OCI-LY1 (cell line): ENCODE data around the gene AR.

Experiments used
- H2AFZ ChIP-seq: fragments of 200-600 bp; sonication (generic), shearing (Covaris generic); 2 replicates; pipeline ENCODE4 v1.6.0; 2014; ENCODE audit warnings: antibody characterized with exemption, mild to moderate bottlenecking, low read length
- H3F3A ChIP-seq: fragments of 200-600 bp; sonication (generic), shearing (Covaris generic); 2 replicates; pipeline ENCODE4 v1.6.0; 2014; ENCODE audit warnings: mild to moderate bottlenecking, antibody characterized with exemption, low read length, moderate library complexity; ENCODE audit not compliant: insufficient read depth
- H3K27ac ChIP-seq: fragments of 200-600 bp; sonication (generic); 2 replicates; pipeline ENCODE4 v1.5.1; 2014; ENCODE audit warnings: low read length, mixed run types, mild to moderate bottlenecking, low read depth; ENCODE audit not compliant: poor library complexity, severe bottlenecking
- H3K27me3 ChIP-seq: fragments of 200-600 bp; sonication (generic); 2 replicates; pipeline ENCODE4 v1.6.0; 2014; ENCODE audit warnings: antibody characterized with exemption, mild to moderate bottlenecking, low read length, moderate library complexity; ENCODE audit not compliant: insufficient read depth
- H3K36me3 ChIP-seq: fragments of 200-600 bp; sonication (generic); 2 replicates; pipeline ENCODE4 v1.6.1; 2014; ENCODE audit warnings: mild to moderate bottlenecking, antibody characterized with exemption, low read length, moderate library complexity, mixed read lengths; ENCODE audit not compliant: insufficient read depth
- H3K4me1 ChIP-seq: fragments of 200-600 bp; sonication (generic); 2 replicates; pipeline ENCODE4 v1.5.1; 2014; ENCODE audit warnings: mild to moderate bottlenecking, low read length, moderate library complexity; ENCODE audit not compliant: insufficient read depth, severe bottlenecking
- H3K4me2 ChIP-seq: fragments of 200-600 bp; sonication (generic), shearing (Covaris generic); 2 replicates; pipeline ENCODE4 v1.6.1; 2014; ENCODE audit warnings: low read length
- H3K4me3 ChIP-seq: fragments of 200-600 bp; sonication (generic); 2 replicates; pipeline ENCODE4 v1.5.1; 2014; ENCODE audit warnings: low read length, low read depth, mild to moderate bottlenecking, mixed read lengths; ENCODE audit not compliant: poor library complexity, severe bottlenecking
- H3K79me2 ChIP-seq: fragments of 200-600 bp; shearing (Covaris generic); 2 replicates; pipeline ENCODE4 v1.6.1; 2016; ENCODE audit warnings: mixed run types, low read length, mixed read lengths; ENCODE audit not compliant: insufficient read depth
- H3K9ac ChIP-seq: fragments of 200-600 bp; sonication (generic), shearing (Covaris generic); 2 replicates; pipeline ENCODE4 v1.6.1; 2014; ENCODE audit warnings: mild to moderate bottlenecking, low read length, mixed read lengths
- H3K9me2 ChIP-seq: fragments of 200-600 bp; sonication (generic), shearing (Covaris generic); 2 replicates; pipeline ENCODE4 v1.6.1; 2014; ENCODE audit warnings: low read depth, mild to moderate bottlenecking, low read length, mixed read lengths
- H3K9me3 ChIP-seq: fragments of 200-600 bp; shearing (Covaris generic); 2 replicates; pipeline ENCODE4 v1.6.1; 2014; ENCODE audit warnings: low read length, mixed read lengths
- H4K20me1 ChIP-seq: fragments of 200-600 bp; sonication (generic), shearing (Covaris generic); 2 replicates; pipeline ENCODE4 v1.6.0; 2016; ENCODE audit warnings: mild to moderate bottlenecking, low read length; ENCODE audit not compliant: insufficient read depth
- CTCF ChIP-seq: fragments of 200-600 bp; sonication (generic), shearing (Covaris generic); IDR thresholded peaks from 2 replicates; pipeline ENCODE4 v1.5.1; 2017; ENCODE audit warnings: mild to moderate bottlenecking, antibody characterized with exemption, low read length, moderate library complexity, mixed read lengths
- EZH2 ChIP-seq: fragments of 200-600 bp; sonication (generic), shearing (Covaris generic); IDR thresholded peaks from 2 replicates; pipeline ENCODE4 v1.8.0; 2017; ENCODE audit warnings: borderline replicate concordance, mixed run types, mild to moderate bottlenecking, antibody characterized with exemption, low read length, moderate library complexity, mixed read lengths

Gene AR

GRCh38 chrX:67619253-67619652 lies 75.4 kb downstream of the AR start:
- Histone ChIP-seq H4K20me1 (no peaks in the 10 kb centered on the region), H3K27me3 (no peaks in the 10 kb centered on the region), H3F3A (no peaks in the 10 kb centered on the region), H3K9ac (no peak overlapping the region), H3K36me3 (no peaks in the 10 kb centered on the region), H3K4me2 (no peak overlapping the region), H3K9me2 (no peaks in the 10 kb centered on the region), H3K27ac (no peak overlapping the region), H3K79me2 (no peaks in the 10 kb centered on the region), H3K4me3 (no peak overlapping the region), H2AFZ (no peak overlapping the region), H3K9me3 (no peaks in the 10 kb centered on the region), H3K4me1 (no peaks in the 10 kb centered on the region)
- TF ChIP-seq EZH2 (no peak), CTCF (no peak)

GRCh38 chrX:67622053-67622585 lies 78.3 kb downstream of the AR start:
- Histone ChIP-seq H3K4me1 (no peaks in the 10 kb centered on the region), H3K36me3 (no peaks in the 10 kb centered on the region), H3K9me2 (no peaks in the 10 kb centered on the region), H3K4me2 (no peak overlapping the region), H4K20me1 (no peaks in the 10 kb centered on the region), H3K27ac (no peak overlapping the region), H3F3A (no peaks in the 10 kb centered on the region), H3K9ac (no peak overlapping the region), H2AFZ (no peak overlapping the region), H3K4me3 (no peak overlapping the region), H3K27me3 (no peaks in the 10 kb centered on the region), H3K79me2 (no peaks in the 10 kb centered on the region), H3K9me3 (no peaks in the 10 kb centered on the region)
- TF ChIP-seq EZH2, result no peak

- no peaks in the 10 kb centered on the region for H3K4me1 ChIP-seq
- TF ChIP-seq CTCF (no peak), EZH2 (no peak)
- no peaks in the 10 kb centered on the region for H3F3A ChIP-seq
- H3K9me3 ChIP-seq, result no peaks in the 10 kb centered on the region
- no peaks in the 10 kb centered on the region for H4K20me1 ChIP-seq
- H3K4me2 ChIP-seq, result no peak overlapping the region
- no peaks in the 10 kb centered on the region for H3K36me3 ChIP-seq
- H3K4me3 ChIP-seq, result no peak overlapping the region
- no peak overlapping the region for H3K9ac ChIP-seq
- H3K79me2 ChIP-seq, result no peaks in the 10 kb centered on the region
- no peaks in the 10 kb centered on the region for H3K9me2 ChIP-seq
- H3K27me3 ChIP-seq, result no peaks in the 10 kb centered on the region
- no peak overlapping the region for H2AFZ ChIP-seq
- H3K27ac ChIP-seq, result no peak overlapping the region
Measured at GRCh38 chrX:67624325-67624724, 80.5 kb downstream of the AR start.

- Histone ChIP-seq H3K4me1 (no peaks in the 10 kb centered on the region), H3K79me2 (no peaks in the 10 kb centered on the region), H3K9me2 (no peaks in the 10 kb centered on the region), H4K20me1 (no peaks in the 10 kb centered on the region), H3K4me2 (no peak overlapping the region), H3K27ac (no peak overlapping the region), H3K9ac (no peak overlapping the region), H3K9me3 (no peaks in the 10 kb centered on the region), H3K27me3 (no peaks in the 10 kb centered on the region), H3F3A (no peaks in the 10 kb centered on the region), H2AFZ (no peak overlapping the region), H3K36me3 (no peaks in the 10 kb centered on the region), H3K4me3 (no peak overlapping the region)
- TF ChIP-seq EZH2 (no peak), CTCF (no peak)
Measured at GRCh38 chrX:67635424-67635823, 91.6 kb downstream of the AR start.
